OCI-LY3 (cell line): ENCODE measurements around the gene PITRM1.

Experiments
- CTCF ChIP-seq: fragments of 200-600, 300-600 bp; sonication (generic); IDR thresholded peaks from 2 replicates; pipeline ENCODE4 v1.5.1; 2014; ENCODE audit warnings: antibody characterized with exemption, low read length, low read depth
- EZH2phosphoT487 ChIP-seq: fragments of 200-600 bp; shearing (Covaris generic); IDR thresholded peaks from 2 replicates; pipeline ENCODE4 v1.6.1; 2018; ENCODE audit warnings: antibody characterized with exemption, mixed run types, low read depth

- TF ChIP-seq CTCF (no peak), EZH2phosphoT487 (no peak)
Measured at GRCh38 chr10:3123571-3124411, 48.8 kb downstream of the PITRM1 start.
